Activated CD4-positive, alpha-beta T cell treated with anti-CD3 and anti-CD28 coated beads for 36 hours (primary cell): ENCODE results near the gene GCHFR. TPM values are rescaled to one million over a fixed set of nuclear protein-coding genes. Genes with fewer than 3 reads are reported as not detected.
A peak's percentile ranks its signal among the peaks of the same experiment; 100 is the strongest.

Source experiments
- ATAC-seq: fragments of 200-7000 bp; cut with Tn5 transposase; one replicate; pipeline ENCODE4 v1.10.0; 2021; ENCODE audit warnings: mild to moderate bottlenecking, moderate library complexity
- CTCF ChIA-PET: fragments of 350-600 bp; sonication (Branson Sonifier 250); formaldehyde crosslinking; loops from one replicate; lab custom pipeline; 2021; ENCODE audit warnings: antibody characterized with exemption; lab: Charles Lee
- POLR2A ChIA-PET: fragments of 350-600 bp; sonication (Branson Sonifier 250); formaldehyde crosslinking; loops from one replicate; lab custom pipeline; 2021; ENCODE audit warnings: antibody characterized with exemption, inconsistent platforms; lab: Charles Lee
- DNase-seq: peaks from one replicate; pipeline ENCODE4 v3.0.0-alpha.2; 2020
- H3K27ac Mint-ChIP-seq: one replicate; pipeline ENCODE4 v1.8.0; 2021; ENCODE audit warnings: mixed read lengths
- H3K27me3 Mint-ChIP-seq: one replicate; pipeline ENCODE4 v1.8.0; 2021; ENCODE audit warnings: mixed read lengths
- H3K36me3 Mint-ChIP-seq: one replicate; pipeline ENCODE4 v1.8.0; 2021; ENCODE audit warnings: low read depth, mixed read lengths
- H3K4me1 Mint-ChIP-seq: one replicate; pipeline ENCODE4 v1.8.0; 2021; ENCODE audit warnings: mixed read lengths
- H3K4me3 Mint-ChIP-seq: one replicate; pipeline ENCODE4 v1.8.0; 2021; ENCODE audit warnings: mild to moderate bottlenecking, moderate library complexity, mixed read lengths
- H3K9me3 Mint-ChIP-seq: one replicate; pipeline ENCODE4 v1.8.0; 2021; ENCODE audit warnings: low read depth, mixed read lengths
- intact Hi-C, 2 experiments: fragments of 100-400 bp; cut with DNase I in 1 of 2; cut with micrococcal nuclease in 1 of 2; formaldehyde crosslinking; loops; one replicate each; pipeline versions ENCODE4 v1.14.2 to v1.15.1; 2022 to 2024; cut with DNase I, micrococcal nuclease
- total RNA-seq, 2 experiments: library from RNA; stranded (reverse); gene quantifications; one replicate each; pipeline ENCODE4 v1.2.3, GENCODE V29; 2021

GCHFR gene
- total RNA-seq, 2 experiments from 2014 or later, result 32.8 to 41.1 TPM

DNA sequence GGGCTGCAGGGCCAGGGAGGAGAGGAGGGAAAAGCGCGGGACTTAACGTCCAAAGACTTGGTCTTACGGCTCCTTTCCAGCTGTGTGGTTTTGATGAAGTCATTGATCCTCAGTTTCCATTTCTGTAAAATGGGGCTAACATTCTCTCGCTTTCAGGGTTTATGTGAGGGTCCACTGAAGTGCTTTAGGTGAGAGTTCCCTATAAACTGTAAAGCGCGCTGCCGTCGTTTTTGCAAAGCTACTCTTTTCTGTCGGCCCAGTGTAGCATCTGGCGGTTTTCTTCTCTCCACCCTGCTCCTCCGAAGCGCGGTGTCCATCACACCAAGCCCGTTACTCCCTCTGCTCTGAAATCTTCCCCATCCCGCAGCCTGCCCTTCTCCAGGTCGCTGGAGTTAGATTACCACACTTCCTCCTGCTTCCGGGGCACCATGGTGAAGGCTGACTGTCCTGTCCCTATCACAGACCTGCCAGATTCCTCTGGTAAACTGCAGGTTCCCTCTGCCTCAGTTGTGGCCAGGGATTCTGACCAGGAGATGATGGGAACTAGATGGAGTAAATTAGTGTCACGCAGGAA, 44.1 kb downstream of the GCHFR start:
- DNase-seq, result peak; percentile 12
- H3K27me3 Mint-ChIP-seq, result no peaks in the 10 kb centered on the region
- H3K4me3 Mint-ChIP-seq, result peak overlapping the region; percentile 91
- intact Hi-C loops, result loop anchor here (1.0 to 2.0 kb wide), 21 partner anchors 36 to 852 kb away; partner anchors contain the start of genes GCHFR (in 2 of the 2), INO80 (in 2 of the 2), RMDN3 (in 2 of the 2) and VPS18 (in 2 of the 2)
- CTCF ChIA-PET, result interaction anchor here (0.9 to 2.4 kb wide), 3 partner anchors 25 to 87 kb away, joined by 4 to 10 read pairs (median 9); partner anchors contain the start of gene VPS18
- POLR2A ChIA-PET, result interaction anchor here (0.6 to 1.0 kb wide), 2 partner anchors 10 to 528 kb away, joined by 3 read pairs; no protein-coding TSS in a partner anchor
- H3K27ac Mint-ChIP-seq, result peak overlapping the region; percentile 96
- no peak for ATAC-seq
- H3K4me1 Mint-ChIP-seq, result peaks cover 19% of the 10 kb centered on the region
- peaks cover 19% of the 10 kb centered on the region for H3K36me3 Mint-ChIP-seq
- H3K9me3 Mint-ChIP-seq, result no peaks in the 10 kb centered on the region

DNA sequence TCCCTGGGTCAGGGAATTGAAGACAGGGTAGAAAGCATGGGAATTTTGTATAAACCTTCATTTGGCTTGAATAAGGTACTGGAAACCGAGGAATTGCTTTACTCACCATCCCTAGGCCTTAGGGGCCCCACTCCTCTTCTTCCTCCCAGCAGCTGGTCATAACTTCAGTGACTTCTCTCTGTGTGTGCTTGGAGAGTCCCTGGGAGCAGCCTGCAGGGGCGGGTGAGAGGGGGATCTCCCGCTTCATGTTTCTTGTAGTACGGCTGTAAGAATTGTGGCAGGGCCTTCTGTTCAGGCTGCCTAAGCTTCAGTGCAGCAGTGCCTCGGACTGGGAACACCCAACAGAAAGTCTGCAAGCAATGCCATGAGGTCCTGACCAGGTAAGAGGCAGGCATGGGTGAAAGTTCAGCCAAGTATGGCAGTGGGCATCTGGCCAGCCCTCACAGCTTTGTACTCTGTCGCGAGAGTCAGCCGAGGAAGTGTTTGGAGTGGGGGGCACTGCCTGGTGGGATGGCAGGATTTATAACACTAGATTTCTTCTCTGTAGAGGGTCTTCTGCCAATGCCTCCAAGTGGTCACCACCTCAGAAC, 45.1 kb downstream of the GCHFR start:
- intact Hi-C loops, result no loop called here

DNA sequence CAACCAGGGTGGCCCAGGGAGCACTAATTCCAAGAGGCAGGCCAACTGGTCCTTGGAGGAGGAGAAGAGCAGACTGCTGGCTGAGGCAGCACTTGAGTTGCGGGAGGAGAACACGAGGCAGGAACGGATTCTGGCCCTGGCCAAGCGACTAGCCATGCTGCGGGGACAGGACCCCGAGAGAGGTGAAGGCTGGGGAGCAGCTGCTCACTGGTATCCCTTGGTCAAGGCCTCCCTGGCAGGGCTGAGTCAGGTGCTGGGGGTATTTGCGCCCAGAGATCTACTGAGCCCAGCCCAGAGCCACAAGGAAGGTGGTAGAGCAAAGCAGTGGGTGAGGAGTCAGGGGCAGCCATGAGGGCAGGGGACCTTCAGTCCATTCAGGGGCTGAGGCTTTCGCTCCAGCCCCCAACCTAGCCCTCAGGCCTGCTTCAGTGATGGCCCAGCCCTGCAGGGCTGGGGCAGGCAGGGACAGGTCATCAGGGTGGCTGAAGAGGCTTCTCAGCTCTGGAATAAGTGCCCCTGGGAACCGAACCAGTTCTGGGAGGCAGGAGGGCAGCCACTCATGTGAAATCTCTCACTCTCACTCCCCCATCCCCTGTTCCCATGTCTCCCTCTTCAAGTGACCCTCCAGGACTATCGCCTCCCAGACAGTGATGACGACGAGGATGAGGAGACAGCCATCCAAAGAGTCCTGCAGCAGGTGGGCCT, 49.0 kb downstream of the GCHFR start:
- POLR2A ChIA-PET, result interaction anchor here (0.7 kb wide), 1 partner anchor 29 kb away, joined by 3 read pairs; no protein-coding TSS in a partner anchor

More for the DNA sequence above, 45.1 kb downstream of the GCHFR start:
- Mint-ChIP-seq H3K27me3 (no peaks in the 10 kb centered on the region), H3K36me3 (peaks cover 22% of the 10 kb centered on the region), H3K27ac (no peak overlapping the region), H3K4me3 (peak overlapping the region; percentile 91), H3K9me3 (no peaks in the 10 kb centered on the region), H3K4me1 (peaks cover 16% of the 10 kb centered on the region)
- ChIA-PET POLR2A (no interaction called here), CTCF (interaction anchor here (2.4 kb wide), 1 partner anchor 86 kb away, joined by 10 read pairs; the partner anchor contains the start of gene VPS18)
- ATAC-seq, result no peak
- DNase-seq, result peak; percentile 23

DNA sequence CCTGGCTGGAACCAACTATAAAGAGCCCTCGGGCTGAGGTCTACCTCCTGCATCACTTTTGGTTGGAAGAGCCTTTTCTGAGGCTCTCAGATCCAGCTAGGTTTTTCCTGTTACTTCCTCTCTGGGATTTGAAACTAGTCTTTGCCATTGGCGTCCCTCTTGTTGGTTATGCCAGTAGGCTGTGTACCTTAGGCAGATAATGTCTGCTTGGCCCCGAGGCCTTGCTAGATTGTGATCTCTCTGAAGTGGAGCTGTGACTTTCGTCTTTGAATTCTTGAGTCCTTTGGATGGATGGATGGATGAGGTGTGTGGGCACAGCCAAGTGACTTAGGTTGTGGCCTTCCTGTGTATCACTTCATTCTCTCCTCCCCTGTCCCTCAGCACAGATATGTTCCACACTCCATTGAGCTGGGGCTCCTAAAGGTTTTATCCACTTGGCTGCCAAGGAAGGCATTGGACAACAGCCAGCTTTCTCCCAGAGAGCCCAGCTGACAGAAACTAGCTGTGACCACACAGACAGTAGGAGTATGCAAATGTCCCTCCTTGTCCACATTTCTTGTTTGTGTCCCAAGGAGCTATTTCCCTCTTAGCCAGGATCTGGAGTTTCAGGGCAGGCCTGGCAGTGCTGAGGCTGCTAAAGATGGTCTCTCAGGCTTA, 51.3 kb downstream of the GCHFR start:
- no peaks in the 10 kb centered on the region for H3K27me3 Mint-ChIP-seq

More for the DNA sequence above, 49.0 kb downstream of the GCHFR start:
- intact Hi-C loops, result no loop called here
- H3K27me3 Mint-ChIP-seq, result no peaks in the 10 kb centered on the region
- no peak for DNase-seq
- CTCF ChIA-PET, result interaction anchor here (1.1 kb wide), 1 partner anchor 22 kb away, joined by 5 read pairs; no protein-coding TSS in a partner anchor
- H3K4me3 Mint-ChIP-seq, result no peak overlapping the region
- H3K36me3 Mint-ChIP-seq, result peaks cover 25% of the 10 kb centered on the region
- no peak for ATAC-seq
- H3K4me1 Mint-ChIP-seq, result peaks cover 13% of the 10 kb centered on the region
- H3K9me3 Mint-ChIP-seq, result no peaks in the 10 kb centered on the region
- H3K27ac Mint-ChIP-seq, result no peak overlapping the region

More for the DNA sequence above, 51.3 kb downstream of the GCHFR start:
- Mint-ChIP-seq H3K4me1 (no peaks in the 10 kb centered on the region), H3K27ac (no peak overlapping the region), H3K9me3 (no peaks in the 10 kb centered on the region), H3K36me3 (peaks cover 20% of the 10 kb centered on the region), H3K4me3 (no peak overlapping the region)
- CTCF ChIA-PET, result interaction anchor here (0.6 to 1.3 kb wide), 4 partner anchors 12 to 42 kb away, joined by 3 to 4 read pairs (median 4); no protein-coding TSS in a partner anchor
- DNase-seq (no peak), ATAC-seq (no peak)
- intact Hi-C loops, result no loop called here
- POLR2A ChIA-PET, result no interaction called here

Other genes starting within 250 kb of the GCHFR start
- 10 to 100 TPM; 14.2 to 24.5 TPM for gene CCDC32, start 199.0 kb upstream of the GCHFR start, total RNA-seq
- gene RPUSD2, start 194.8 kb upstream of the GCHFR start, total RNA-seq, result 10 to 100 TPM; 11.0 to 14.0 TPM
- 10 to 100 TPM; 26.2 to 33.5 TPM for gene KNL1, start 169.8 kb upstream of the GCHFR start, total RNA-seq
- 10 to 100 TPM; 73.5 to 75.3 TPM for gene RAD51, start 68.9 kb upstream of the GCHFR start, total RNA-seq
- gene RMDN3, start 8.8 kb upstream of the GCHFR start, total RNA-seq, result 10 to 100 TPM; 12.3 to 18.8 TPM
- under 1 TPM; 0.58 to 0.80 TPM for gene C15orf62, start 5.9 kb downstream of the GCHFR start, total RNA-seq
- 10 to 100 TPM; 27.5 to 33.7 TPM for gene ZFYVE19, start 43.0 kb downstream of the GCHFR start, total RNA-seq
- gene DNAJC17, start 43.4 kb downstream of the GCHFR start, total RNA-seq, result 10 to 100 TPM; 41.5 to 43.6 TPM
- not detected for gene PPP1R14D, start 64.6 kb downstream of the GCHFR start, total RNA-seq
- 1 to 10 TPM; 8.5 to 8.9 TPM for gene SPINT1, start 80.0 kb downstream of the GCHFR start, total RNA-seq
- under 1 TPM; 0.25 to 0.41 TPM for gene RHOV, start 110.2 kb downstream of the GCHFR start, total RNA-seq
- 1 to 10 TPM; 6.2 TPM for gene VPS18, start 130.4 kb downstream of the GCHFR start, total RNA-seq
- under 1 TPM; 0.18 to 0.30 TPM for gene DLL4, start 165.3 kb downstream of the GCHFR start, total RNA-seq
- 10 to 100 TPM; 31.1 to 32.2 TPM for gene CHAC1, start 189.4 kb downstream of the GCHFR start, total RNA-seq